ENCODE results near the gene EXD3. TPM values are rescaled to one million over a fixed set of nuclear protein-coding genes. Genes with fewer than 3 reads are reported as not detected.

The EXD3 gene
- polyA plus RNA-seq, 1 experiment = 4.0 TPM

GRCh38 chr9:137305798-137306065 lies 117.2 kb downstream of the EXD3 start:
- no peaks in the 10 kb centered on the region; the same call in 1 of the 2 replicates for H3K9me3 ChIP-seq (ENCODE audit: control insufficient read depth, insufficient read depth, low read length)

GRCh38 chr9:137305060-137305797 lies 117.7 kb downstream of the EXD3 start:
- H3K27ac ChIP-seq (ENCODE audit: low read depth, low read length) = no peak overlapping the region
- H3K27me3 ChIP-seq (ENCODE audit: control insufficient read depth, insufficient read depth, low read length) = peaks cover 4% of the 10 kb centered on the region
- no peaks in the 10 kb centered on the region; the same call in 1 of the 2 replicates for H3K9me3 ChIP-seq (ENCODE audit: control insufficient read depth, insufficient read depth, low read length)
- no peak overlapping the region for H3K4me3 ChIP-seq (ENCODE audit: low read depth, low read length)
- TF ChIP-seq CTCF (IDR thresholded peaks at IDR 0.05; ENCODE audit: low read depth, low read length) = peak; percentile 9; the same call in 1 of the 2 replicates
- ChIA-PET POLR2A (no interaction called here), CTCF (no interaction called here)
- DNase-seq (ENCODE audit: low read depth, low spot score) = no peak

More at GRCh38 chr9:137305798-137306065, 117.2 kb downstream of the EXD3 start:
- DNase-seq (ENCODE audit: low read depth, low spot score) = no peak
- Histone ChIP-seq H3K27me3 (ENCODE audit: control insufficient read depth, insufficient read depth, low read length) (peaks cover 4% of the 10 kb centered on the region), H3K27ac (ENCODE audit: low read depth, low read length) (no peak overlapping the region), H3K4me3 (ENCODE audit: low read depth, low read length) (no peak overlapping the region)
- ChIA-PET POLR2A (no interaction called here), CTCF (no interaction called here)
- TF ChIP-seq CTCF (IDR thresholded peaks at IDR 0.05; ENCODE audit: low read depth, low read length) = no peak

GRCh38 chr9:137304383-137305059 lies 118.4 kb downstream of the EXD3 start:
- ChIA-PET POLR2A (no interaction called here), CTCF (no interaction called here)

GRCh38 chr9:137303893-137304382 lies 119.0 kb downstream of the EXD3 start:
- H3K27ac ChIP-seq (ENCODE audit: low read depth, low read length) = no peak overlapping the region
- DNase-seq (ENCODE audit: low read depth, low spot score) = no peak
- H3K4me3 ChIP-seq (ENCODE audit: low read depth, low read length) = no peak overlapping the region
- CTCF ChIA-PET = interaction anchor here (1.0 kb wide), 1 partner anchor 140 kb away, joined by 3 read pairs; no protein-coding TSS in a partner anchor
- TF ChIP-seq CTCF (IDR thresholded peaks at IDR 0.05; ENCODE audit: low read depth, low read length) = no peak
- peaks cover 15% of the 10 kb centered on the region for H3K27me3 ChIP-seq (ENCODE audit: control insufficient read depth, insufficient read depth, low read length)
- no peaks in the 10 kb centered on the region; the same call in 1 of the 2 replicates for H3K9me3 ChIP-seq (ENCODE audit: control insufficient read depth, insufficient read depth, low read length)
- POLR2A ChIA-PET = no interaction called here

More at GRCh38 chr9:137304383-137305059, 118.4 kb downstream of the EXD3 start:
- peaks cover 10% of the 10 kb centered on the region for H3K27me3 ChIP-seq (ENCODE audit: control insufficient read depth, insufficient read depth, low read length)
- H3K27ac ChIP-seq (ENCODE audit: low read depth, low read length) = no peak overlapping the region
- DNase-seq (ENCODE audit: low read depth, low spot score) = no peak
- peak; percentile 24; the same call in 1 of the 2 replicates for TF ChIP-seq CTCF (IDR thresholded peaks at IDR 0.05; ENCODE audit: low read depth, low read length)
- H3K9me3 ChIP-seq (ENCODE audit: control insufficient read depth, insufficient read depth, low read length) = no peaks in the 10 kb centered on the region; the same call in 1 of the 2 replicates
- H3K4me3 ChIP-seq (ENCODE audit: low read depth, low read length) = no peak overlapping the region
